Tibial nerve (tissue), 4 donors: ENCODE data around the gene TTC31.

Experiments used
- EP300 ChIP-seq, 2 donors: sonication (generic); formaldehyde crosslinking; IDR thresholded peaks; one replicate each; pipeline ENCODE4 v1.6.1; 2017; ENCODE audit warnings: antibody characterized with exemption in 2 of 2, mild to moderate bottlenecking in 1 of 2
- POLR2A ChIP-seq, 2 donors: fragments of 450-650 bp; IDR thresholded peaks; one replicate each; pipeline ENCODE4 v1.6.1; 2017; ENCODE audit warnings: antibody characterized with exemption in 2 of 2, mild to moderate bottlenecking in 2 of 2, moderate library complexity in 2 of 2
- TF ChIP-seq, protein P1 (sequence below), 5 experiments: fragments of 200-600 bp in 3 of 5; fragments of 450-650 bp in 2 of 5; sonication (generic) in 3 of 5; IDR thresholded peaks; one replicate each; pipeline ENCODE4 v1.5.1; 2016 to 2019; ENCODE audit warnings: antibody characterized with exemption in 5 of 5, mild to moderate bottlenecking in 3 of 5, moderate library complexity in 2 of 5

DNA sequence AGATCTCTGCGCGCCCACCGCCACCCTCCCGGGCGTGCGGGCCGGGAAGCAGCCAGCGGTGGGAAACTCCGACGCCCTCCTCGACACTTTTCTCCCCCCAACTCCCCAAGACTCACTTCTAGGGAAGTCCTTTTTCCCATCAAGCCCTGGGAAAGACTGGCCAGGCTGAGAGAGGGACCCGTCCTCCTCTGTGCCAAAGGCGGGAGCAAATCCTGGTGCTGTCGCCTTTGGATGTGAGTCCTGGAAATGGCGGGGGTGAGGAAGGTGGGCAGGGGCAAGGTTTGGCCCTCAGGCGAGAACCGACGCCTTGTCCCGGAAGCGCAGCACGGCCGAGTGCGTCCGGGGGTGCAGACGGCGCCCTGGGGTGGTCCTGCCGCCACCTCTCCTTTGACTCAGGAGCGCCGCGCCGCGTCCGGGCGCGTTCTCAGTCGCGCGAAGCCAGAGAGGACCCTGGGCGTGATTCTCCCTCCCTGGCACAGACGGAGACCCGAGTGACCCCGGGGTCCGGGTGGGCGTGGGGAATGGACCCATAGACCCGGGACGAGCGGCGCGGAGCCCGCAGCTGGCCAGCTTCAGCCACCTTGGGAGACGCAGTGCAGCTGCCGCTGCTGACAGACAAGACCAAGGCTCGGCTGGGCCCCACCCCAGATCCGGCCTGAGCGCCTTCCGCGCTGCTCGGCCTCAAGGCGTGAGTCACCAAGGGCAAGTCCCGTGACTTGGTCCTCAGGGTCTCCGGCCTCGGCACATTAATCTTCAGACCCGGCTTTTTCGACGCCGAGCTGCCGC is 20.0 kb downstream of the TTC31 start:
- TF ChIP-seq, protein P1, sequence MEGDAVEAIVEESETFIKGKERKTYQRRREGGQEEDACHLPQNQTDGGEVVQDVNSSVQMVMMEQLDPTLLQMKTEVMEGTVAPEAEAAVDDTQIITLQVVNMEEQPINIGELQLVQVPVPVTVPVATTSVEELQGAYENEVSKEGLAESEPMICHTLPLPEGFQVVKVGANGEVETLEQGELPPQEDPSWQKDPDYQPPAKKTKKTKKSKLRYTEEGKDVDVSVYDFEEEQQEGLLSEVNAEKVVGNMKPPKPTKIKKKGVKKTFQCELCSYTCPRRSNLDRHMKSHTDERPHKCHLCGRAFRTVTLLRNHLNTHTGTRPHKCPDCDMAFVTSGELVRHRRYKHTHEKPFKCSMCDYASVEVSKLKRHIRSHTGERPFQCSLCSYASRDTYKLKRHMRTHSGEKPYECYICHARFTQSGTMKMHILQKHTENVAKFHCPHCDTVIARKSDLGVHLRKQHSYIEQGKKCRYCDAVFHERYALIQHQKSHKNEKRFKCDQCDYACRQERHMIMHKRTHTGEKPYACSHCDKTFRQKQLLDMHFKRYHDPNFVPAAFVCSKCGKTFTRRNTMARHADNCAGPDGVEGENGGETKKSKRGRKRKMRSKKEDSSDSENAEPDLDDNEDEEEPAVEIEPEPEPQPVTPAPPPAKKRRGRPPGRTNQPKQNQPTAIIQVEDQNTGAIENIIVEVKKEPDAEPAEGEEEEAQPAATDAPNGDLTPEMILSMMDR (IDR thresholded peaks at IDR 0.05): peak in 1 of 5 experiments; percentile 27
- peak in 1 of 2 donors; percentile 77 for TF ChIP-seq EP300 (IDR thresholded peaks at IDR 0.05)
- peak; percentile 34 to 36 for TF ChIP-seq POLR2A (IDR thresholded peaks at IDR 0.05)
